ENCODE results near the gene AQP2.

The AQP2 gene

GRCh38 chr12:49924628-49925246 lies 25.8 kb upstream of the AQP2 start:
- no peak for DNase-seq
- TF ChIP-seq GATA1 (IDR thresholded peaks at IDR 0.05; ENCODE audit: low read depth, low read length) (no peak), POLR2A (IDR thresholded peaks at IDR 0.05; ENCODE audit: low read length) (no peak)

GRCh38 chr12:49925433-49926204 lies 24.9 kb upstream of the AQP2 start:
- DNase-seq: no peak

GRCh38 chr12:49928471-49928870 lies 22.1 kb upstream of the AQP2 start:
- no peak for DNase-seq
- TF ChIP-seq GATA1 (IDR thresholded peaks at IDR 0.05; ENCODE audit: low read depth, low read length) (no peak), POLR2A (IDR thresholded peaks at IDR 0.05; ENCODE audit: low read length) (no peak)

More at GRCh38 chr12:49925433-49926204, 24.9 kb upstream of the AQP2 start:
- TF ChIP-seq GATA1 (IDR thresholded peaks at IDR 0.05; ENCODE audit: low read depth, low read length) (no peak), POLR2A (IDR thresholded peaks at IDR 0.05; ENCODE audit: low read length) (no peak)

GRCh38 chr12:49929581-49929980 lies 21.0 kb upstream of the AQP2 start:
- no peak for DNase-seq
- TF ChIP-seq POLR2A (IDR thresholded peaks at IDR 0.05; ENCODE audit: low read length) (no peak), GATA1 (IDR thresholded peaks at IDR 0.05; ENCODE audit: low read depth, low read length) (no peak)

GRCh38 chr12:49930515-49931288 lies 19.8 kb upstream of the AQP2 start:
- peak in 1 of 2 experiments; percentile 52 for DNase-seq
- TF ChIP-seq POLR2A (IDR thresholded peaks at IDR 0.05; ENCODE audit: low read length) (no peak), GATA1 (IDR thresholded peaks at IDR 0.05; ENCODE audit: low read depth, low read length) (no peak)

GRCh38 chr12:49932023-49932422 lies 18.5 kb upstream of the AQP2 start:
- TF ChIP-seq POLR2A (IDR thresholded peaks at IDR 0.05; ENCODE audit: low read length) (no peak), GATA1 (IDR thresholded peaks at IDR 0.05; ENCODE audit: low read depth, low read length) (no peak)
- DNase-seq: no peak

- DNase-seq: no peak
Measured at GRCh38 chr12:49932533-49933130, 17.9 kb upstream of the AQP2 start.

GRCh38 chr12:49933796-49934195 lies 16.7 kb upstream of the AQP2 start:
- TF ChIP-seq GATA1 (IDR thresholded peaks at IDR 0.05; ENCODE audit: low read depth, low read length): no peak
- no peak for TF ChIP-seq POLR2A (IDR thresholded peaks at IDR 0.05; ENCODE audit: low read length)
- no peak for DNase-seq

More at GRCh38 chr12:49932533-49933130, 17.9 kb upstream of the AQP2 start:
- TF ChIP-seq GATA1 (IDR thresholded peaks at IDR 0.05; ENCODE audit: low read depth, low read length): no peak

GRCh38 chr12:49934505-49934904 lies 16.0 kb upstream of the AQP2 start:
- no peak for DNase-seq
- TF ChIP-seq POLR2A (IDR thresholded peaks at IDR 0.05; ENCODE audit: low read length) (no peak), GATA1 (IDR thresholded peaks at IDR 0.05; ENCODE audit: low read depth, low read length) (no peak)

- DNase-seq: no peak
- TF ChIP-seq GATA1 (IDR thresholded peaks at IDR 0.05; ENCODE audit: low read depth, low read length) (no peak), POLR2A (IDR thresholded peaks at IDR 0.05; ENCODE audit: low read length) (no peak)
Measured at GRCh38 chr12:49936925-49937324, 13.6 kb upstream of the AQP2 start.

- DNase-seq: no peak
- TF ChIP-seq GATA1 (IDR thresholded peaks at IDR 0.05; ENCODE audit: low read depth, low read length) (no peak), POLR2A (IDR thresholded peaks at IDR 0.05; ENCODE audit: low read length) (no peak)
Measured at GRCh38 chr12:49937639-49938300, 12.8 kb upstream of the AQP2 start.

GRCh38 chr12:49939307-49939706 lies 11.2 kb upstream of the AQP2 start:
- DNase-seq: no peak
- TF ChIP-seq POLR2A (IDR thresholded peaks at IDR 0.05; ENCODE audit: low read length): no peak
- no peak for TF ChIP-seq GATA1 (IDR thresholded peaks at IDR 0.05; ENCODE audit: low read depth, low read length)

GRCh38 chr12:49939707-49940106 lies 10.8 kb upstream of the AQP2 start:
- DNase-seq: no peak
- no peak for TF ChIP-seq POLR2A (IDR thresholded peaks at IDR 0.05; ENCODE audit: low read length)
- TF ChIP-seq GATA1 (IDR thresholded peaks at IDR 0.05; ENCODE audit: low read depth, low read length): no peak

Measured in erythroblast (primary cell).